Right ventricle myocardium inferior (tissue), 1 donor: ENCODE measurements around the gene TMEM167A. TPM values are rescaled to one million over a fixed set of nuclear protein-coding genes. Genes with fewer than 3 reads are reported as not detected.

ENCODE experiments used
- ATAC-seq: fragments of 200-7000 bp; cut with Tn5 transposase; one replicate; pipeline ENCODE4 v1.9.1; 2020; ENCODE audit warnings: mild to moderate bottlenecking, moderate library complexity
- DNase-seq: peaks from one replicate; pipeline ENCODE4 v3.0.0; 2021; ENCODE audit errors: missing footprints
- intact Hi-C: fragments of 100-400 bp; cut with DNase I; formaldehyde crosslinking; loops from one replicate; pipeline ENCODE4 v1.11.0; 2022
- long read RNA-seq: library from polyadenylated mRNA; unstranded; transcript quantifications from one replicate; pipeline ENCODE4 v2.0.0, GENCODE V29; 2021
- total RNA-seq: library from RNA; stranded (reverse); fragmentation: NEBNext Ultra II Directional; extraction: Animal tissue kit (Norgen Biotek cat#: 25700); gene quantifications from one replicate; pipeline ENCODE4 v1.2.1, GENCODE V29; 2021
- donor health status: DM: no; HTN: yes; CAD: no; lungs with severe emphysema.

The TMEM167A gene
- total RNA-seq, result 53.9 TPM
- long read RNA-seq, full-length matches to known transcripts, result 43 of 46 reads
- long read RNA-seq, partial matches to known transcripts, result 2 of 46 reads
- long read RNA-seq, other reads (novel, unspliced or antisense), result 1 of 46 reads

GRCh38 chr5:83076742-83077661, at the start of gene TMEM167A, which contains the start of gene XRCC4:
Gene TMEM167A, minus strand, starts transcription at chr5:83077394. Its CDS starts 71 bp downstream, at chr5:83077323.
Gene XRCC4, plus strand, starts transcription at chr5:83077547. Its CDS starts 27,373 bp downstream, at chr5:83104920.
- DNase-seq (peak; percentile 98), ATAC-seq (peak; percentile 100)
- intact Hi-C loops, result loop anchor here (10.0 kb wide), 2 partner anchors 328 to 358 kb away; no protein-coding TSS in a partner anchor

- ATAC-seq (no peak), DNase-seq (no peak)
- intact Hi-C loops, result no loop called here
Measured at GRCh38 chr5:83126501-83126900, 49.3 kb upstream of the TMEM167A start.

DNA sequence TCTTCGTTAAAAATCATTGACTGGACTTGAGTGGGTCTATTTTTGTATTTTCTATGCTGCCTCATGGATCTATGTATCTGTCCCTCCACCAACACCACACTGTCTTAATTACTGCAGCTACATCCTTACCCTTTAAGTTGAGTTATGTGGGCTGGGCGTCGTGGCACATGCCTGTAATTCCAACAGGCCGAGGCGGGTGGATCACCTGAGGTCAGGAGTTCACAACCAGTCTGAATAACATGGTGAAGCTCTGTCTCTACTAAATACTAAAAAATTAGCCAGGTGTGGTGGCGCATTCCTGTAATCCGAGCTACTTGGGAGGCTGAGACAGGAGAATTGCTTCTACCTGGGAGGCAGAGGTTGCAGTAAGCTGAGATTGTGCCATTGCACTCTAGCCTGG, 48.4 kb upstream of the TMEM167A start:
- intact Hi-C loops, result no loop called here
- DNase-seq (no peak), ATAC-seq (no peak)

- intact Hi-C loops, result no loop called here
Measured at GRCh38 chr5:83124593-83124992, 47.4 kb upstream of the TMEM167A start.

GRCh38 chr5:83118976-83119375, 41.8 kb upstream of the TMEM167A start:
- ATAC-seq (no peak), DNase-seq (no peak)
- intact Hi-C loops, result no loop called here

More at GRCh38 chr5:83124593-83124992, 47.4 kb upstream of the TMEM167A start:
- no peak for ATAC-seq
- no peak for DNase-seq

DNA sequence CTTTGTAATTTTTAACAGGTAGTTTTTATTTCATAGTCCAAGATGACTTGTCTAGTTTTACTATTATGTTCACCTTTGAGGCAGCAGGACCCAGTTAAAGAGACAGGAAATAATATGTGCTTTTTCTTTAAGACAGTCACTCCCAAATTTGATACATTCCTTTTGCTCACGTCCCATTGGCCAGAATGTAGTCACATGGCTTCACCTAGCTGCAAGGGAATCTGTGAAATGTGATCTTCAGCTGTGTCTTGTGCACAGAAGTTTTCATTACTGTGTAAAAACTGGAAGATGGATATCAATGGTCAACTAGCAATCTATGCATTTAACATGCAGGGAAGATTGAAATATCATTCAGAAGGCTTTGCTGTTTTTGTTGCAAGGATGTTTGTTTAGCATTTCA, 41.3 kb upstream of the TMEM167A start:
- no peak for DNase-seq
- intact Hi-C loops, result no loop called here
- ATAC-seq, result no peak

DNA sequence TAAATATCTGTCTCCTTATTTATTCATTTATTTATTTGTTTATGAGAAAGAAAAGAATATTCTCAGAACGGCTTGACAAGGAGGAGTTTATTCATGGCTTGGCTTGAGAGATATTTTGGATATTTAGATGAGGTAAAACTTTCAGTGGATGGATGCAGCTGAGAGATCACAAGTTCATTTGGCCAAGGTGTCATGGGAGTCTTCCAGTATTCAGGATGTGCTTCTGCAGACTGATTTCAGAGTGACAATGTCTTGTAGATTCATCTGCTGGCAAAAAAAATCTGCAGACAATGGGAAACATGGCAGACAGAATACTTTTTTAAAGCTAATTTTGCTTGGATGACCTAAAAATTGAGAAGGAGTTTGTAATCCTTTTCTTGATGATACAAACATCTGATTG, 38.6 kb upstream of the TMEM167A start:
- intact Hi-C loops, result no loop called here
- DNase-seq (no peak), ATAC-seq (no peak)

GRCh38 chr5:83109380-83109779, 32.2 kb upstream of the TMEM167A start:
- intact Hi-C loops, result no loop called here
- DNase-seq (no peak), ATAC-seq (no peak)

GRCh38 chr5:83107692-83108420, 30.7 kb upstream of the TMEM167A start:
- ATAC-seq, result no peak
- no peak for DNase-seq

DNA sequence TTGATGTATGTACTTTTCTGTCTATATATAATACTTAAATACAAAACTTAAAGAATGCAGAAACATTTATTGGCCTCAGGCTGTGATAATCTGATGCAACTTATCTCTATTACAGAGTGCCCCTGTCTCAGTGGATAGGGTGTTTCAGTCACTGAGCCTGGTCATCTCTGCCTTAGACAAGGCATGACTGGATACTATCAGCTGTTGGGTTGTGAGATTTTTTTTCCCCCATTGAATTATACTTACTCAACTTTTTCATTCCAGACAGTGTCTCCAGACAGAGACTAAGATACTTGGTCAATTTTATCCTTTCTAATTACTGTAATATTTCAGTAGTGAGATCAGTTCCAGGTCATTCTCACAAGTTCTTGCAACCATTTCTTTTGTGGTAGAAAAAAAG, 26.8 kb upstream of the TMEM167A start:
- DNase-seq (no peak), ATAC-seq (no peak)
- intact Hi-C loops, result no loop called here

More at GRCh38 chr5:83107692-83108420, 30.7 kb upstream of the TMEM167A start:
- intact Hi-C loops, result no loop called here

- no peak for ATAC-seq
- intact Hi-C loops, result no loop called here
- DNase-seq, result no peak
Measured at GRCh38 chr5:83102364-83102980, 25.3 kb upstream of the TMEM167A start.

GRCh38 chr5:83101514-83101913, 24.3 kb upstream of the TMEM167A start:
- peak; percentile 53 for ATAC-seq
- intact Hi-C loops, result no loop called here
- DNase-seq, result no peak

- DNase-seq (no peak), ATAC-seq (peak; percentile 23)
- intact Hi-C loops, result loop anchor here (5.0 kb wide), 2 partner anchors 62 to 303 kb away; no protein-coding TSS in a partner anchor
Measured at GRCh38 chr5:83099445-83099844, 22.3 kb upstream of the TMEM167A start.

GRCh38 chr5:83099001-83099400, 21.8 kb upstream of the TMEM167A start:
- intact Hi-C loops, result loop anchor here (5.0 kb wide), 2 partner anchors 62 to 303 kb away; no protein-coding TSS in a partner anchor
- ATAC-seq (no peak), DNase-seq (no peak)

- no peak for DNase-seq
- intact Hi-C loops, result loop anchor here (5.0 kb wide), 2 partner anchors 60 to 305 kb away; no protein-coding TSS in a partner anchor
- peak; percentile 72 for ATAC-seq
Measured at GRCh38 chr5:83097689-83098231, 20.6 kb upstream of the TMEM167A start.

GRCh38 chr5:83096660-83097339, 19.6 kb upstream of the TMEM167A start:
- peak; percentile 15 for ATAC-seq
- DNase-seq, result no peak
- intact Hi-C loops, result loop anchor here (5.0 kb wide), 2 partner anchors 59 to 306 kb away; no protein-coding TSS in a partner anchor

DNA sequence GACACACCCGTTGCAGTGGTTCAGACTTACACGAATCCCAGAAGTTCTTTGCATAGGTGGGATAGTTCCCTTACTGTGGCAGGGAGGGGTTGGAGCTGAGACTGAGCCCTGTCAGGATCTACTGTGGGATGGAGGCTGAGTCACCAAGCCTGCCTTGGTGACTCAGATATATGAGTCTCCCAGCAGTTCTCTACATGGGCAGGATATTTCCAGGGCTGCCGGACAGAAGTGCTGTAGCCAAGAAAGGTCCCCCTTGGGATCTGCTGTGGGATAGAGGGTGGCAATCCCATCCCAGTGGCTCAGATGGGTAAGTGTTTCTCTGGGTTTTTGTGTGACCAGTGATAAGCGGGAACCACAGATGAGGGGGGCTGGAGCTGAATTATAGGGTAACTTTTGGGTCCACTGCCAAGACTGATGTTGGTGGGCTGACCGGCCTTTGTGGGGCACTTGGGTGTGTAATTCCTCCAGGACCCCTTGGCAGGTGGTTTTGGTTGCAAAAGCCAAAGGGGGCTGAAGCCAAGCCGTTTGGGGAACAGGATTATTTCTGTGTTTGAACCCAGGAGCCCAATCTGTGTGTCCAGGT, 18.9 kb upstream of the TMEM167A start:
- intact Hi-C loops, result loop anchor here (5.0 kb wide), 2 partner anchors 59 to 306 kb away; no protein-coding TSS in a partner anchor
- no peak for DNase-seq
- no peak for ATAC-seq
